ENCODE results near the gene HDAC4. TPM values are rescaled to one million over a fixed set of nuclear protein-coding genes. Genes with fewer than 3 reads are reported as not detected.

HDAC4 gene
- total and polyA plus RNA-seq, 2 donors (not counting 1 experiment from before 2014, with no cell fraction given) = 13.5 to 46.0 TPM

- peaks cover 0 to 11% (median 0%) of the 10 kb centered on the region in 3 donors for H3K9me3 ChIP-seq (ENCODE audit: control extremely low read depth in 1 of 3, control insufficient read depth in 2 of 3, insufficient read depth in 1 of 3, low read length in 2 of 3)
- 97% methylated on average over 17 of the region's 17 CpGs for WGBS (ENCODE audit: insufficient coverage)
- TF ChIP-seq EZH2 (IDR thresholded peaks at IDR 0.05; ENCODE audit: borderline replicate concordance, insufficient read depth, low read depth, low read length, poor library complexity, severe bottlenecking) (no peak), CTCF (IDR thresholded peaks at IDR 0.05) (no peak)
- no peak overlapping the region for H3K4me3 Mint-ChIP-seq
- H3K4me2 ChIP-seq (replicated peaks; ENCODE audit: low read depth, low read length, poor library complexity, severe bottlenecking) = no peak overlapping the region
- no peaks in the 10 kb centered on the region for H4K20me1 ChIP-seq (ENCODE audit: control insufficient read depth, insufficient read depth, low read length, poor library complexity, severe bottlenecking)
- H2AFZ ChIP-seq (ENCODE audit: insufficient read depth, low read depth, low read length, poor library complexity, severe bottlenecking) = no peak overlapping the region
- H3K9ac ChIP-seq (ENCODE audit: low read length) = no peak overlapping the region
- H3K4me1 ChIP-seq (ENCODE audit: control insufficient read depth in 2 of 2, insufficient read depth in 2 of 2, low read length in 2 of 2) = no peaks in the 10 kb centered on the region
- H3K4me3 ChIP-seq (ENCODE audit: control extremely low read depth in 1 of 5, extremely low read depth in 1 of 5, insufficient read depth in 1 of 5, low read depth in 2 of 5, low read length in 4 of 5) = no peak overlapping the region
- ChIA-PET POLR2A (no interaction called here), CTCF (no interaction called here)
- no peaks in the 10 kb centered on the region for H3K27me3 ChIP-seq (replicated peaks in 1 of 4; ENCODE audit: control extremely low read depth in 1 of 4, control insufficient read depth in 3 of 4, insufficient read depth in 4 of 4, low read length in 3 of 4)
- H3K4me1 Mint-ChIP-seq = peaks cover 5% of the 10 kb centered on the region
- DNase-seq (no peak), ATAC-seq (ENCODE audit: low read depth) (no peak)
- no peaks in the 10 kb centered on the region for H3K79me2 ChIP-seq (ENCODE audit: control insufficient read depth, insufficient read depth, low read length)
- H3K27me3 Mint-ChIP-seq = no peaks in the 10 kb centered on the region
- intact Hi-C loops (cut with micrococcal nuclease) = no loop called here
- H3K9me3 Mint-ChIP-seq (ENCODE audit: insufficient read depth) = no peaks in the 10 kb centered on the region
- no peak overlapping the region for H3K27ac ChIP-seq (ENCODE audit: low read length in 2 of 2)
- H3K36me3 ChIP-seq (replicated peaks in 1 of 2; ENCODE audit: control extremely low read depth in 1 of 2, control insufficient read depth in 1 of 2, extremely low read depth in 1 of 2, insufficient read depth in 2 of 2, low read length in 1 of 2) = peaks cover 0 to 7% of the 10 kb centered on the region in 2 experiments
- no peak overlapping the region for H3K27ac Mint-ChIP-seq
Measured at GRCh38 chr2:239193925-239194677, 206.7 kb downstream of the HDAC4 start.

GRCh38 chr2:239193401-239193811 is 207.4 kb downstream of the HDAC4 start:
- H3K36me3 ChIP-seq (replicated peaks in 1 of 2; ENCODE audit: control extremely low read depth in 1 of 2, control insufficient read depth in 1 of 2, extremely low read depth in 1 of 2, insufficient read depth in 2 of 2, low read length in 1 of 2) = peaks cover 0 to 10% of the 10 kb centered on the region in 2 experiments
- H3K79me2 ChIP-seq (ENCODE audit: control insufficient read depth, insufficient read depth, low read length) = no peaks in the 10 kb centered on the region
- H3K4me3 ChIP-seq (ENCODE audit: control extremely low read depth in 1 of 5, extremely low read depth in 1 of 5, insufficient read depth in 1 of 5, low read depth in 2 of 5, low read length in 4 of 5) = no peak overlapping the region
- intact Hi-C loops (cut with micrococcal nuclease) = no loop called here
- ChIA-PET POLR2A (no interaction called here), CTCF (no interaction called here)
- TF ChIP-seq CTCF (IDR thresholded peaks at IDR 0.05) (no peak), EZH2 (IDR thresholded peaks at IDR 0.05; ENCODE audit: borderline replicate concordance, insufficient read depth, low read depth, low read length, poor library complexity, severe bottlenecking) (no peak)
- 91% methylated on average over 10 of the region's 12 CpGs for WGBS (ENCODE audit: insufficient coverage)
- H3K27me3 Mint-ChIP-seq = no peaks in the 10 kb centered on the region
- peaks cover 5% of the 10 kb centered on the region for H3K4me1 Mint-ChIP-seq
- H2AFZ ChIP-seq (ENCODE audit: insufficient read depth, low read depth, low read length, poor library complexity, severe bottlenecking) = no peak overlapping the region
- no peaks in the 10 kb centered on the region for H3K9me3 Mint-ChIP-seq (ENCODE audit: insufficient read depth)
- H3K9me3 ChIP-seq (ENCODE audit: control extremely low read depth in 1 of 3, control insufficient read depth in 2 of 3, insufficient read depth in 1 of 3, low read length in 2 of 3) = peaks cover 0 to 16% (median 2%) of the 10 kb centered on the region in 3 donors
- ATAC-seq (ENCODE audit: low read depth) = no peak
- H3K9ac ChIP-seq (ENCODE audit: low read length) = no peak overlapping the region
- H3K27ac ChIP-seq (ENCODE audit: low read length in 2 of 2) = no peak overlapping the region
- no peak for DNase-seq
- no peaks in the 10 kb centered on the region for H3K4me1 ChIP-seq (ENCODE audit: control insufficient read depth in 2 of 2, insufficient read depth in 2 of 2, low read length in 2 of 2)
- H3K27me3 ChIP-seq (replicated peaks in 1 of 4; ENCODE audit: control extremely low read depth in 1 of 4, control insufficient read depth in 3 of 4, insufficient read depth in 4 of 4, low read length in 3 of 4) = no peaks in the 10 kb centered on the region
- no peak overlapping the region for H3K4me3 Mint-ChIP-seq
- no peak overlapping the region for H3K27ac Mint-ChIP-seq
- H4K20me1 ChIP-seq (ENCODE audit: control insufficient read depth, insufficient read depth, low read length, poor library complexity, severe bottlenecking) = no peaks in the 10 kb centered on the region
- H3K4me2 ChIP-seq (replicated peaks; ENCODE audit: low read depth, low read length, poor library complexity, severe bottlenecking) = no peak overlapping the region
